DND-41 (cell line): ENCODE data around the gene WDR5.

Experiments used
- ATAC-seq: fragments of 200-7000 bp; cut with Tn5 transposase; 3 replicates; pipeline ENCODE4 v1.9.1; 2021; ENCODE audit warnings: low read depth; ENCODE audit not compliant: insufficient read depth
- DNase-seq: peaks from one replicate; pipeline ENCODE4 v3.0.0-alpha.2; 2020
- H2AFZ ChIP-seq: 2 replicates; pipeline ENCODE4 v1.6.0; 2012; ENCODE audit warnings: low read depth, low read length
- H3K27ac ChIP-seq: 2 replicates; pipeline ENCODE4 v1.5.1; 2012; ENCODE audit warnings: low read length, inconsistent platforms
- H3K27me3 ChIP-seq: fragments of 200-600 bp; sonication (generic); 2 replicates; pipeline ENCODE4 v1.6.0; 2012; ENCODE audit warnings: low read length, mild to moderate bottlenecking, inconsistent platforms; ENCODE audit not compliant: insufficient read depth, poor library complexity
- H3K36me3 ChIP-seq: 2 replicates; pipeline ENCODE4 v1.5.1; 2012; ENCODE audit warnings: low read length, inconsistent platforms; ENCODE audit not compliant: insufficient read depth
- H3K4me1 ChIP-seq: 2 replicates; pipeline ENCODE4 v1.5.1; 2012; ENCODE audit warnings: mild to moderate bottlenecking, low read length; ENCODE audit not compliant: insufficient read depth
- H3K4me2 ChIP-seq: 2 replicates; pipeline ENCODE4 v1.6.0; 2012; ENCODE audit warnings: mild to moderate bottlenecking, moderate library complexity, low read length, inconsistent platforms; ENCODE audit not compliant: insufficient read depth
- H3K4me3 ChIP-seq, 2 experiments: fragments of 200-600 bp in 1 of 2; shearing (Covaris generic) in 1 of 2; 2 replicates each; pipeline ENCODE4 v1.5.1; 2012 to 2016; ENCODE audit warnings: inconsistent platforms in 2 of 2, low read length in 2 of 2, mild to moderate bottlenecking in 2 of 2, low read depth in 1 of 2, moderate library complexity in 1 of 2
- H3K79me2 ChIP-seq: 2 replicates; pipeline ENCODE4 v1.6.0; 2012; ENCODE audit warnings: low read length, inconsistent platforms; ENCODE audit not compliant: insufficient read depth
- H3K9ac ChIP-seq: 2 replicates; pipeline ENCODE4 v1.6.0; 2012; ENCODE audit warnings: low read depth, mild to moderate bottlenecking, inconsistent platforms, low read length, moderate library complexity
- H3K9me3 ChIP-seq: 2 replicates; pipeline ENCODE4 v1.5.1; 2012; ENCODE audit warnings: low read length, moderate library complexity, mild to moderate bottlenecking, inconsistent platforms; ENCODE audit not compliant: insufficient read depth, severe bottlenecking
- H4K20me1 ChIP-seq: 2 replicates; pipeline ENCODE4 v1.6.0; 2012; ENCODE audit warnings: low read length; ENCODE audit not compliant: insufficient read depth
- EZH2 ChIP-seq: IDR thresholded peaks from 3 replicates; pipeline ENCODE4 v1.6.1; 2012; ENCODE audit warnings: borderline replicate concordance, low read depth, mild to moderate bottlenecking, moderate library complexity, low read length, inconsistent platforms; ENCODE audit not compliant: severe bottlenecking
- TF ChIP-seq, protein P1 (sequence below): IDR thresholded peaks from 2 replicates; pipeline ENCODE4 v1.5.1; 2012; ENCODE audit warnings: borderline replicate concordance, low read length, moderate library complexity, mild to moderate bottlenecking; ENCODE audit not compliant: poor library complexity, severe bottlenecking; ENCODE audit errors: extremely low read depth

WDR5 gene

DNA sequence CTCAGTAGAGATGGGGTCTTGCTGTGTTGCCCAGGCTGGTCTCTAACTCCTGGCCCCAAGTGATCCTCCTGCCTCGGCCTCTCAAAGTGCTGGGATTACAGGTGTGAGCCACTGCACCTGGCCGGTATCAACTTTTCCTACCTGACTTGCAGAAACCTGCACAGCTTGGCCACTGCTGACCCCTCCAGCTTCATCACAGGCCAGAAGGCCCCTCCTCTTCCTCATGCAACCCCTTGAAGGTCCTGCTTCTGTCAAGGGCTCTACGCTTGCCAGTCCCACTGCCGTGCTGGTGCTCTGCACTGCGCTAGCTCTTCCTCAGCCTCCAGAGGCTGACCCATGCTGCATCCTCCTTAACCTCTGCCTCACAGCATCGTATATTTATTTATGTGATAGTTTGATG is 61.0 kb downstream of the WDR5 start:
- H3K9ac ChIP-seq: no peak overlapping the region
- H4K20me1 ChIP-seq: no peaks in the 10 kb centered on the region; the same call in 1 of the 2 replicates
- H2AFZ ChIP-seq: no peak overlapping the region
- no peaks in the 10 kb centered on the region for H3K79me2 ChIP-seq
- H3K4me2 ChIP-seq: no peak overlapping the region
- no peak overlapping the region for H3K4me3 ChIP-seq
- no peak for DNase-seq
- H3K27ac ChIP-seq: no peak overlapping the region
- H3K9me3 ChIP-seq: no peaks in the 10 kb centered on the region
- H3K27me3 ChIP-seq: no peaks in the 10 kb centered on the region
- H3K4me1 ChIP-seq: no peaks in the 10 kb centered on the region
- no peak for ATAC-seq
- no peak for TF ChIP-seq EZH2
- TF ChIP-seq, protein P1, sequence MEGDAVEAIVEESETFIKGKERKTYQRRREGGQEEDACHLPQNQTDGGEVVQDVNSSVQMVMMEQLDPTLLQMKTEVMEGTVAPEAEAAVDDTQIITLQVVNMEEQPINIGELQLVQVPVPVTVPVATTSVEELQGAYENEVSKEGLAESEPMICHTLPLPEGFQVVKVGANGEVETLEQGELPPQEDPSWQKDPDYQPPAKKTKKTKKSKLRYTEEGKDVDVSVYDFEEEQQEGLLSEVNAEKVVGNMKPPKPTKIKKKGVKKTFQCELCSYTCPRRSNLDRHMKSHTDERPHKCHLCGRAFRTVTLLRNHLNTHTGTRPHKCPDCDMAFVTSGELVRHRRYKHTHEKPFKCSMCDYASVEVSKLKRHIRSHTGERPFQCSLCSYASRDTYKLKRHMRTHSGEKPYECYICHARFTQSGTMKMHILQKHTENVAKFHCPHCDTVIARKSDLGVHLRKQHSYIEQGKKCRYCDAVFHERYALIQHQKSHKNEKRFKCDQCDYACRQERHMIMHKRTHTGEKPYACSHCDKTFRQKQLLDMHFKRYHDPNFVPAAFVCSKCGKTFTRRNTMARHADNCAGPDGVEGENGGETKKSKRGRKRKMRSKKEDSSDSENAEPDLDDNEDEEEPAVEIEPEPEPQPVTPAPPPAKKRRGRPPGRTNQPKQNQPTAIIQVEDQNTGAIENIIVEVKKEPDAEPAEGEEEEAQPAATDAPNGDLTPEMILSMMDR: no peak
- H3K36me3 ChIP-seq: no peaks in the 10 kb centered on the region

DNA sequence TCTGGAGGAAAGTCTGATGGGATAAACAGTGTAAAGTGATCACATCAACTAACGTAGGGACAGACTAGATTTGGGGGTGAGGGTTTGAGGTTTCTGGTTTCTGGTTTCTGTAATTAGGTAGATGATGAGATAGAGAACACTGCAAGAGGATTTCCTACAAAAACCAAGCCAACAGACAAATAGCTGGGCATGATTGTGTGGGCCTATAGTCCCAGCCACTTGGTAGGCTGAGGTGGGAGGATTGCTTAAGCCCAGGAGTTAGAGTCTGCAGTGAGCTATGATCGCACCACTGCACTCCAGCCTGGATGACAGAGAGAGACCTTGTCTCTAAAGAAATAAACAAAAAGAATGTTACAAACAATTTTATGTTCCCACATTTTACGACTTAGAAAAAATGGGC is 62.9 kb downstream of the WDR5 start:
- TF ChIP-seq, protein P1: no peak
- TF ChIP-seq EZH2: no peak
- H3K27ac ChIP-seq: no peak overlapping the region
- ATAC-seq: no peak
- no peaks in the 10 kb centered on the region for H3K4me1 ChIP-seq
- H3K4me2 ChIP-seq: no peak overlapping the region
- no peaks in the 10 kb centered on the region for H3K36me3 ChIP-seq
- no peaks in the 10 kb centered on the region for H3K9me3 ChIP-seq
- DNase-seq: no peak
- no peak overlapping the region for H3K4me3 ChIP-seq
- H4K20me1 ChIP-seq: no peaks in the 10 kb centered on the region; the same call in 1 of the 2 replicates
- no peaks in the 10 kb centered on the region for H3K27me3 ChIP-seq
- no peaks in the 10 kb centered on the region for H3K79me2 ChIP-seq
- H3K9ac ChIP-seq: no peak overlapping the region
- H2AFZ ChIP-seq: no peak overlapping the region

DNA sequence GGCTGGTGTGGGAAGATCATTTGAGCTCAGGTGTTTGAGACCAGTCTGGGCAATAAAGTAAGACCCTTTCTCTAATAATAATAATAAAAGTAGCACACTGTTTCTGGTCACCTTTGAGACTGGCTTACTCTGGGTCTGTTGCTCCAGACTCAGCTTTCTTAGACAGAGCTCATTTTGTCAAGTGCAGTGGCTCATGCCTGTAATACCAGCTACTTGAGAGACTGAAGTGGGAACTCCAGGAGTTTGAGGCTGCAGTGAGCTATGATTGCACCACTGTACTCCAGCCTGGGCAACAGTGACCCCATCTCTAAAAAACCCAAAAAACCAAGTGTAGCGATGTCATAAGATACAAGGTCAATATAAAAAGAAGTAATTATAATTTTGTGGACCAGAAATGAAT is 64.8 kb downstream of the WDR5 start:
- no peaks in the 10 kb centered on the region for H3K36me3 ChIP-seq
- TF ChIP-seq, protein P1: no peak
- no peak for TF ChIP-seq EZH2
- no peak overlapping the region for H3K4me3 ChIP-seq

DNA sequence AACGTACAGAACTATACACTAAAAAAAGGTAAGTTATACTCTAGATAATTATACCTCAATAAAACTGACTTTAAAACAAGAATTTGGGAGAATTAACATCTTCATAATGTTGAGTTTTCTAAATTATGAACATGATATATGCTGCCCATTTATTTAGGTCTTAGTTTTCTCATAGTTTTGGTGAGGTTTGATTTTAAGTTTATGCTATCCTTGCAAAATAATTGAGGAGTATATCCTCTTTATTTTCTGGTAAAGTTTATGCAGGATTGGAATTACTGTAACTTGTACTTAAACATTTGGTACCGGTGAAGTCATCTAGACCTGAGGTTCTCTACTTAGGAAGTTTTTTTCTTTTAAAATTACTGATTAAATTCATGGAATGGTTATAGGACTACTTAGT is 67.3 kb downstream of the WDR5 start:
- Histone ChIP-seq H3K36me3 (no peaks in the 10 kb centered on the region), H3K4me2 (no peak overlapping the region), H3K9me3 (no peaks in the 10 kb centered on the region), H3K4me1 (no peaks in the 10 kb centered on the region), H3K27ac (no peak overlapping the region), H4K20me1 (no peaks in the 10 kb centered on the region; the same call in 1 of the 2 replicates), H3K4me3 (no peak overlapping the region), H2AFZ (no peak overlapping the region), H3K79me2 (no peaks in the 10 kb centered on the region), H3K27me3 (no peaks in the 10 kb centered on the region), H3K9ac (no peak overlapping the region)
- ATAC-seq: no peak
- TF ChIP-seq, protein P1: no peak
- TF ChIP-seq EZH2: no peak
- no peak for DNase-seq

More for the DNA sequence above, 64.8 kb downstream of the WDR5 start:
- no peak overlapping the region for H3K27ac ChIP-seq
- DNase-seq (no peak), ATAC-seq (no peak)
- H4K20me1 ChIP-seq: no peaks in the 10 kb centered on the region; the same call in 1 of the 2 replicates
- no peaks in the 10 kb centered on the region for H3K9me3 ChIP-seq
- H3K4me2 ChIP-seq: no peak overlapping the region
- no peaks in the 10 kb centered on the region for H3K27me3 ChIP-seq
- no peaks in the 10 kb centered on the region for H3K79me2 ChIP-seq
- no peaks in the 10 kb centered on the region for H3K4me1 ChIP-seq
- no peak overlapping the region for H2AFZ ChIP-seq
- no peak overlapping the region for H3K9ac ChIP-seq
